GM15510 (cell line): Measurements from ENCODE around the gene ELF1.

Source experiments
- POLR2A ChIP-seq: IDR thresholded peaks from 3 replicates; pipeline ENCODE4 v1.6.1; 2011; ENCODE audit warnings: borderline replicate concordance; ENCODE audit not compliant: insufficient read length; ENCODE audit errors: extremely low read depth

ELF1 gene

DNA sequence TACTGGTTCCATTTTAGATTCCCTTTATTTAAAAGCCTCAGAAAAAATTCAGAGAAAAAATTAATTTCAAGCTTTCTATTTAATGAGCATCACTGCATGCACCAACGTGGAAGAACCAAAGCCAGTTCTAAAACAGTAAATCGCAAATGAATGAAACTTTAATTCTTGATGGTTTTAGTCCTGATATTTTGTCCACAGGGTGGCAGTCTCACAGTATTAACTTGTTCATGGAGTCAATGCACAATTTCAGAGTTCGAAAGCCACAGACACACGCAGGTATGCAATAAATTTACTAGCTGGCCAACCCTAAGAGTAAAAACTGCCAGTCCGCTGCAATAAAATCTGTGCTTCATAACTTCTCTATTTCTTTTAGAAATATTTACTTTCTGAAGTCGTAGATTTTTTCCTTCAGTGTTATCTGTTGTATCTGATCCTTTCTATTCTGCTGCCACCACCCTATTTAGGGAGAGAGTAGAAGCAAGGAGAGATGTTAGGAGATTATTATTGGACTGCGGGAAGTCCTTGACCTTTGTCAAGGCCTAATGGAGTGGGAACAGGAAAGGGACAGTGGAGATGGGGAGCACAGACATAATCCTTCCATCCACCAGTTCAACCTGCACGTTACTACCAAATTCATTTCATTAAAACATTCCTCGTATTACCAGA, 35.2 kb upstream of the ELF1 start:
- TF ChIP-seq POLR2A: no peak

GRCh38 chr13:41053384-41053826, 34.3 kb upstream of the ELF1 start:
- no peak for TF ChIP-seq POLR2A

GRCh38 chr13:41052441-41052840, 33.3 kb upstream of the ELF1 start:
- TF ChIP-seq POLR2A: no peak

DNA sequence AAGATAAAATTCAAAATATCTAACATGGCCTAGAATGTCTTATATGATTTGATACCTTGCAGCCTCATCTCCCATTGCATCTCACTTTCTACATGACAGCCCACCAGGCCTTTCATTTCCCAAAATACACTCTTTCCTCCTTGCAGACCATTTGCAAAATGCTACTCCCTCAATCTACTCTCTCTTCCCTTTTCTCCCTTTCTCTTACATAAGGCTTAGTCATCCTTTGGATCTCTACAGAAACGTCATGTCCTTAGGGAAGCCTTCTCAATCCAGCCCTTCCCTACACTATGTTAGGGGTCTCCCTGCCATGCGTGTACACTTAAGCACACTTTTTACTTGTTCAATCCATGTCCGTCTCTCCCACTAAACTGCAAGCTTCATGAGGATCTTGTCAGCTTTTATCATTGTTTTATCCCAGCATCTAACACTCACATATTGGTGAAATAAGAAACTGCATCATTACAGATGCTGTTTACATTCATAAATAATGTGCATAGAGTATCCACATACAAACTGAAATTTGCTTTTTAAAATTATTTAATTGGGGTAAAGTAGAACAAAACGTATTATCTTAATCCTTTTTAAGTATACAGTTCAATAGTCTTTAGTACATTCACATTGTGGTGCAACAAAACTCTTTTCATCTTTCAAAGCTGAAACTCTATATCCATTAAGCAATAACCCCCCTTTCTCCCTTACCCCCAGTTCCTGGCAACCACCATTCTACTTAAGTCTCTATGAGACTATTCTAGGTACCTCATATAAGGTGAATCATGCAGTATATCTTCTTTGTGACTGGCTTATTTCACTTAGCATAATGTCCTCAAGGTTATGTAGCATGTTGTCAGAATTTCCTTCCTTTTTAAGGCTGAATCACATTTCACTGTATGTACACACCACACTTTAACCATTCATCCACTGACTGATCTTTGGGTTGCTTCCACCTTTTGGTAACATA, 30.6 kb upstream of the ELF1 start:
- no peak for TF ChIP-seq POLR2A

- TF ChIP-seq POLR2A: no peak
These were observed 29.5 kb upstream of the ELF1 start for GRCh38 chr13:41048640-41049039.

DNA sequence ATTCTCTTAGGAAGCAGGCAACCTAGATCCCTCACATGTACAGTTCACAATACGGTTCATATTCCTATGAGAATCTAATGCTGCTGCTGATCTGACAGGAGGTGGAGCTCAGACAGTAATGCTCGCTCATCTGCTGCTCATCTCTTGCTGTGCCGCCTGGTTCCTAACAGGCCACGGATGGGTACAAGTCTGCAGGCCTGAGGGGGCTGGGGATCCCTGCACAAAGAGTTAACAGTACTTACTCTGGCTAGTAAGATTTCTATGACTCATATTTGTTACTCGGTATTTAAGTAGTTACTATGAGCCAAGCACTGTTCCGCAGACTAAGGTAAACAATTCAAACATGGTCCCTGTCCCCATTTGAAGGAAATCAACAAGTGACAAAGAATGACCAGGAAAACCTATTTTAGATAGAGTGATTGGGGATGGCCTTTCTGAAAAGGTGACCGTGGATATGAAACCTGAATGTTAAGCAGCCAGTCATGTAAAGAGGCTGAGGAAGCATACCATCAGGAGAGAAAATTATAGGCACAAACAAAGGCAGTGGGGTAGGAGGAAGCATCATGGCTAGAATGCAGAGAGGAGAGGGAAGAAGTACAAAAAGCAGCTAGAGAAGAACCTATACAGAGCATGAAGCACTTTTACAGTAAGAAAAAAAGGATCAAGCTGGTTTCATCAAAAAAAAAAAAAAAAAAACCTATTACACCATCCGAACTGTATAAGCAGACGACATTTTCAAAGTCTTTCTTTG, 21.6 kb upstream of the ELF1 start:
- no peak for TF ChIP-seq POLR2A

DNA sequence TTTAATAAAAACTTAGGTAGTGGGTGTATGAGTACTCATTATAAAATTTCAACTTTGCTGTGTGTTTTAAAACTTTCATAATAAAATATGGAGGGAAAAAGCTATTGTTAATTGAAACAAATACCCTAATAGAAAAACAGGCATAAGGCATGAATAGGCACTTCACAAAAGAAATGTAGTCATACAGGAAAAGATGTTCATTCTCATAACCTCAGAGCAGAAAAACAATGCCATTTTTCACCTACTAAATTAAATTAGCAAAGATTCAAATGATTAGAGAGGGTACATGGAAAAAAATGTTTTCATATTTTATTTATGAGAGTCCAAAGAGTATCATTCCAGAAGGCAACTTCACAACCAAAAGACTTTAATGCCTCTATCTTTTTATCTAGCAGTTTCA, 20.6 kb upstream of the ELF1 start:
- no peak for TF ChIP-seq POLR2A

GRCh38 chr13:41034881-41035280, 15.8 kb upstream of the ELF1 start:
- no peak for TF ChIP-seq POLR2A

DNA sequence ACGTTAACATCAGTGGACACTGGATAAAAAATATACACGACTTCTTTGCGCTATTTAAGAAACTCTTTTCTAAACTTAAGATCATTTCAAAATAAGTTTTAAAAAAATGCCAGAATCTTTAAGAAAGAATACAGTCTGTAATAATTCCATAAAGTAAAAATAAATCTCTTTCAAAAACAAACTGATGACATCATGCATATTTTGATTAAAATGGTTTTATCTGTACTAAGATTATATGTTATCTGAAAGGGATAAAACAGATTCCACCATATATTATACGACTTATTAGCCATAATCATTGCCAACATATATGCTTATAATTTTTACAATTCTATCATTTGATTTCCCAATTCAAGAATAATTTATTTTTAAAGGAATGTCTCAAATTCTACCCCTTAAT, 15.3 kb upstream of the ELF1 start:
- no peak for TF ChIP-seq POLR2A

DNA sequence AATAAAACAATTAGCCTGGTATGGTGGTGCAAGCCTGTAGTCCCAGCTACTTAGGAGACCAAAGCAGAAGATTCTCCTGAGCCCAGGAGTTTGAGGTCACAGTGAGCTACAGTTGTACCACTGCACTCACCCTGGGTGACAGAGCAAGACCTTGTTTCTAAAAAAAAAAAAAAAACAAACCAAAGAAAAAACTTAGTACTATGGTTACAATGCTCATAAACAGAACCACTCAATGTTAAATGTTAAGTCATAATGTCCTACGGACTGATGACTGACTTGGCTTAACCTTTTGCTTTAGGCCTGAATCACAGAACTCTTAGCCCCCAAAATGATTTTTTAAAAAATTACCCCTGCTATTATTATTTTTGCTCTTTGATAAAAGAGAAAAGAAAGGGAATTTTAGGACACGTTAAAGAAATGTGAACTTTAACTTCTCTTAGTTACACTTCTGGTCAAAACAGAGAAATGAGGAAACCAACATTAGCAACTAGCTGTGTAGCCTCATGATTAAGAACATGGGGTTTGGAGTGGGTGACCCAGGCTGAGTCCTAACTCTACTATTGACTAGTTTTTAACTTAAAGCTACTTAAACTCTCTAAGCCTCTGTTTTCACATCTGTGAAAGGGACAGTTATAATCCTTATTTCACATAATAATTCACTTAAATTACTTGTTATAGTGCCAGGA, 13.7 kb upstream of the ELF1 start:
- no peak for TF ChIP-seq POLR2A

DNA sequence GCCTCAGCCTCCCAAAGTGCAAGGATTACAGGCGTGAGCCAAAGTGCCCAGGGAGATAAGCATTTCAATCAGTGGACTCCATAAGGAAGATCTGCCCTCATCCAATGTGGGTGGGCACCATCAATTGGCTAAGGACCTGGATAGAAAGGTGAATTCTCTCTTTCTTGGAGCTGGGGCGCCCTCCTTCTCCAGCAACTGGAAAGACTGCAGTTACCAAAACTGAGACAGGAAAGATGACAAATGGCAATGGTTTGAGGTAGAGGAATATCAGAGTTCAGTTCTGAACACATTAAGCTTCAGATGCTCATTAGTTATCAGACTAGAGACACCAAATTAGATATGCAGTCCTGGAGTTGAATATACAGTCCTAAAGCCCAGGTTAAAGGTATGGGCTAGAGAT, 10.5 kb upstream of the ELF1 start:
- no peak for TF ChIP-seq POLR2A

DNA sequence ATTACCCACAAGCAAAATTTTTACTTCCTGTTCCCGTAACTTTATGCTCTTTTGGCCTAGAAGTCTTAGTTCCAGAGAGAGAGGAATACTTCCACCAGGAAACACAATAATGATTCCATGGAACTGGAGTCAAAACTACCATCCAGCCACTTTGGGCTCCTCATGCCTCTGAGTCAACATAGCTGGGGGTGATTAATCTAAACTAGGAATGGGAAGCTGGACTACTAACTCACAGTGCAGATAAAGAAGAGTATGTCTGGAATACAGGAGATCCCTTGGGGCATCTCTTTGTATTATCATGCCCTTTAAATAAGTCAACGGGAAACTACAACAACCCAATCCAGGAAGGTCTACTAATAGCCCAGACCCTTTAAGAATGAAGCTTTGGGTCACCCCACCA, 8.9 kb upstream of the ELF1 start:
- no peak for TF ChIP-seq POLR2A

DNA sequence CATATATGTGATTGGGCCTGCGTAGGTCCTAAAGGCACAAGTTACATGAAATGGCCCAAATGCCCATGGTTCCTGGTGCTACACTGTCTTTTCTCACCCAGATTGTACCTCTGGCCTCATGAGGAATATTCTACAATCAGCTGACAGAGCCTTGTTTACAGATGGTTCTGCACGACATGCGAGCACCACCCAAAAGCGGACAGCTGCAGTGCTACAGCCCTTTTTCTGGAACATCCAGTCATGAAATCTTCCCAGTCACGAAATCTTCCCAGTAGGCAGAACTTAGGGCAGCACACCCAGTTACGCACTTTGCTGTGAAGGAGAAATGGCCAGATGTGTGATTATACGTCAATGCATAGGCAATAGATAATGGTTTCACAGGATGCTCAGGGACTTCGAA, 7.7 kb upstream of the ELF1 start:
- TF ChIP-seq POLR2A: no peak

GRCh38 chr13:41025518-41025917, 6.4 kb upstream of the ELF1 start:
- TF ChIP-seq POLR2A: no peak
